ENCODE results near the gene SYNE3.

DNA sequence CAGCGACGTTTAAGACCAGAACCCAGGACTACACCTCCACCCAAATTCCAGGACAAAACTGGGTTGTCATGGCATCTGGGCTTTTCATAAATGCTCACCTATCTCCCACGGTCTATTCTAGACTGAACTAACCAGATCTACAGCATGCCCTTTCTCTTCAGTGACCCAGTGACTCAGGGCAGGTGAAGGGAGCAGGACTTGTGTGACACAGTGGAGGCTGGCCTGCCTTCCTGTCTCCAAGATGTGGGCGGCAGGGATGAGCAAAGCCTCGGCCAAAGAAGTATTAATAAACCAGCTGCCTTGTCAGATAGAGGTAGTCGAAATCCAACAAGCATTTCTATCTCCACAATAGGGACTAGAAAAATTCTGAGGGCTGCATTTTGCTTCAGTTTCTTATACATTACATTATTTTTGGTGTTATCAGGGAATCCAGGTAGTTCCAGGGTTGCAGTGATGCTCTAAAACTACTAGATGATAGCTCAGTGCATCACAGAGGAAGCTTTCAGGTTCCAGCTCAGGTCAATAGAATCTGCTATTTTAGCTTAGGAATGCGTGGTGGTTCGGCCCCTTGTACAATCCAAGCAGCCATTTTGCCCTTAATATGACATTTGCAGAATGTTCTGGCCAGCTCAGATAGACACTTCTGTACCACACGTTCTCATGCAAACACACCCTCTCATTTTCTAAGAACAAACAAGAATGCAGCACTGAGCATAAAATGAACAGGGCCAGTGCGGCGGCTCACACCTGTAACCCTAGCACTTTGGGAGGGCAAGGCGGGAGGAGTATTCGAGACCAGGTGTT is 14.2 kb upstream of the SYNE3 start:
- TF ChIP-seq, protein P1, sequence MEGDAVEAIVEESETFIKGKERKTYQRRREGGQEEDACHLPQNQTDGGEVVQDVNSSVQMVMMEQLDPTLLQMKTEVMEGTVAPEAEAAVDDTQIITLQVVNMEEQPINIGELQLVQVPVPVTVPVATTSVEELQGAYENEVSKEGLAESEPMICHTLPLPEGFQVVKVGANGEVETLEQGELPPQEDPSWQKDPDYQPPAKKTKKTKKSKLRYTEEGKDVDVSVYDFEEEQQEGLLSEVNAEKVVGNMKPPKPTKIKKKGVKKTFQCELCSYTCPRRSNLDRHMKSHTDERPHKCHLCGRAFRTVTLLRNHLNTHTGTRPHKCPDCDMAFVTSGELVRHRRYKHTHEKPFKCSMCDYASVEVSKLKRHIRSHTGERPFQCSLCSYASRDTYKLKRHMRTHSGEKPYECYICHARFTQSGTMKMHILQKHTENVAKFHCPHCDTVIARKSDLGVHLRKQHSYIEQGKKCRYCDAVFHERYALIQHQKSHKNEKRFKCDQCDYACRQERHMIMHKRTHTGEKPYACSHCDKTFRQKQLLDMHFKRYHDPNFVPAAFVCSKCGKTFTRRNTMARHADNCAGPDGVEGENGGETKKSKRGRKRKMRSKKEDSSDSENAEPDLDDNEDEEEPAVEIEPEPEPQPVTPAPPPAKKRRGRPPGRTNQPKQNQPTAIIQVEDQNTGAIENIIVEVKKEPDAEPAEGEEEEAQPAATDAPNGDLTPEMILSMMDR (IDR thresholded peaks at IDR 0.05) = no peak
- TF ChIP-seq POLR2A (IDR thresholded peaks at IDR 0.05) = no peak
- no peak for TF ChIP-seq EP300 (IDR thresholded peaks at IDR 0.05)
